Measurements from ENCODE around the gene AGAP2. TPM values are rescaled to one million over a fixed set of nuclear protein-coding genes. Genes with fewer than 3 reads are reported as not detected.
A peak's percentile ranks its signal among the peaks of the same experiment; 100 is the strongest.

The AGAP2 gene
- total and polyA plus RNA-seq, 2 of the 13 experiments (the other 11 are each of a cell fraction or from before 2014, with no cell fraction given), result 0.38 to 0.45 TPM

- in situ Hi-C loops (cut with HindIII; ENCODE audit: extremely low pct_ligation_motif_present, low pct_unique_long_range_greater_than_20kb), result no loop called here
- Histone ChIP-seq H2AFZ (ENCODE audit: low read length) (no peak overlapping the region), H3K4me2 (ENCODE audit: low read depth, low read length) (peak overlapping the region; percentile 94), H3K36me3 (replicated peaks in 1 of 2; ENCODE audit: control insufficient read depth in 1 of 2, insufficient read depth in 2 of 2, low read length in 2 of 2) (no peaks in the 10 kb centered on the region), H3K9ac (ENCODE audit: insufficient read depth, low read depth, low read length) (no peak overlapping the region), H3K4me3 (replicated peaks in 1 of 3; ENCODE audit: insufficient read depth in 1 of 3, low read depth in 2 of 3, low read length in 3 of 3) (peak overlapping the region; percentile 48 to 73 (median 59); a peak in 5 of 6 replicates), H3K27ac (ENCODE audit: extremely low read length, insufficient read depth, low read length) (no peak overlapping the region), H3K9me3 (ENCODE audit: low read length) (no peaks in the 10 kb centered on the region), H3K79me2 (ENCODE audit: insufficient read depth, low read length) (no peaks in the 10 kb centered on the region), H3K4me1 (ENCODE audit: insufficient read depth, low read length) (peaks cover 48% of the 10 kb centered on the region), H4K20me1 (ENCODE audit: insufficient read depth, low read length) (no peaks in the 10 kb centered on the region), H3K27me3 (ENCODE audit: control insufficient read depth in 1 of 2, insufficient read depth in 2 of 2, low read length in 2 of 2) (peaks cover 12 to 59% of the 10 kb centered on the region in 2 experiments; a peak in 4 of 5 replicates)
- intact Hi-C loops (cut with micrococcal nuclease; ENCODE audit: unreplicated experiment), result loop anchor here (5.0 kb wide), 2 partner anchors 45 to 155 kb away; partner anchors contain the start of gene OS9
- 26% methylated on average over 11 of the region's 31 CpGs for WGBS (ENCODE audit: low lambda C conversion rate)
- DNase-seq (ENCODE audit: low spot score) (no peak), FAIRE-seq (no peak), ATAC-seq (peak; percentile 4; the same call in 2 of the 3 replicates)
- no TSS peak for BruUV-seq (replicated peaks)
- TF ChIP-seq HNF1B (CRISPR knock-in tag; IDR thresholded peaks at IDR 0.05) (0 out of 2 replicates have a peak, but pooled peaks have one; percentile 21), GTF2F1 (IDR thresholded peaks at IDR 0.05; ENCODE audit: low read length) (no peak), ZNF432 (CRISPR knock-in tag; IDR thresholded peaks at IDR 0.05; ENCODE audit: borderline replicate concordance) (no peak), ZFP36 (IDR thresholded peaks at IDR 0.05; ENCODE audit: borderline replicate concordance, low read depth, low read length, partially characterized antibody) (peak; percentile 69), ZNF772 (CRISPR knock-in tag; IDR thresholded peaks at IDR 0.05) (0 out of 2 replicates have a peak, but pooled peaks have one; percentile 7), ZKSCAN8 (CRISPR knock-in tag; IDR thresholded peaks at IDR 0.05; ENCODE audit: borderline replicate concordance) (no peak), ZNF569 (CRISPR knock-in tag; IDR thresholded peaks at IDR 0.05; ENCODE audit: borderline replicate concordance) (no peak), EZH2 (conservative IDR thresholded peaks at IDR 0.05; ENCODE audit: low read depth, low read length) (peak; percentile 82; the same call in 1 of the 2 replicates), SP5 (CRISPR knock-in tag; IDR thresholded peaks at IDR 0.05; ENCODE audit: borderline replicate concordance, low read depth) (no peak), CERS6 (CRISPR knock-in tag; IDR thresholded peaks at IDR 0.05) (no peak), ZMYM2 (CRISPR knock-in tag; IDR thresholded peaks at IDR 0.05) (no peak), ZMYM3 (CRISPR knock-in tag; IDR thresholded peaks at IDR 0.05) (peak; percentile 81)
- POLR2A ChIA-PET, result interaction anchor here (1.2 to 3.3 kb wide), 2 partner anchors 8 to 11 kb away, joined by 5 to 29 read pairs; partner anchors contain the start of gene TSPAN31
- CTCF ChIA-PET (ENCODE audit: low intra/inter-chr PET ratio, low total read pairs), result no interaction called here
Observed at GRCh38 chr12:57736741-57737466, 1.6 kb downstream of the AGAP2 start.
